HCT116 (cell line): Measurements from ENCODE around the gene DFFA. TPM values are rescaled to one million over a fixed set of nuclear protein-coding genes. Genes with fewer than 3 reads are reported as not detected.

Experiments
- ATAC-seq: fragments of 200-7000 bp; cut with Tn5 transposase; 2 replicates; pipeline ENCODE4 v1.9.1; 2020; ENCODE audit warnings: mild to moderate bottlenecking, moderate library complexity
- BruUV-seq: library from RNA; stranded (reverse); fragments of 400-500 nt; replicated peaks from 2 replicates; lab custom pipeline; 2021; lab: Mats Ljungman, UMichigan
- CTCF ChIA-PET: fragments of 300-600 bp; sonication (Branson Sonifier 250); formaldehyde crosslinking; loops from one replicate; lab custom pipeline; 2021; ENCODE audit warnings: antibody characterized with exemption; lab: Charles Lee
- POLR2A ChIA-PET: fragments of 300-600, 350-600 bp; sonication (Branson Sonifier 250); formaldehyde crosslinking; loops from one replicate; lab custom pipeline; 2021; ENCODE audit warnings: antibody characterized with exemption; lab: Charles Lee
- RAD21 ChIA-PET, 2 experiments: fragments of 300-600 bp; sonication (Branson Sonifier 250); formaldehyde crosslinking; loops; one replicate each; lab custom pipeline; 2023; ENCODE audit warnings: low total read pairs in 2 of 2; ENCODE audit not compliant: uncharacterized antibody in 2 of 2, unreplicated experiment in 2 of 2, low non-redundant PET in 1 of 2; lab: Charles Lee
- DNase-seq: peaks from one replicate; pipeline ENCODE4 v3.0.0-alpha.2; 2010; ENCODE audit warnings: low read depth, low spot score
- H2AFZ ChIP-seq: fragments of 200-600 bp; shearing (Covaris generic), sonication (generic); 2 replicates; pipeline ENCODE4 v1.6.1; 2017; ENCODE audit warnings: low read depth, mixed run types, mixed read lengths, antibody characterized with exemption, low read length; ENCODE audit not compliant: poor library complexity, severe bottlenecking
- H3K27ac ChIP-seq: 2 replicates; pipeline ENCODE4 v1.5.1; 2012; ENCODE audit warnings: low read depth, low read length
- H3K27me3 ChIP-seq: fragments of 200-600 bp; sonication (generic); 2 replicates; pipeline ENCODE4 v1.6.1; 2016; ENCODE audit warnings: mixed run types, low read length, mixed read lengths; ENCODE audit not compliant: insufficient read depth
- H3K36me3 ChIP-seq, 2 experiments: fragments of 200-500 bp in 1 of 2; fragments of 200-600 bp in 1 of 2; sonication (Bioruptor generic) in 1 of 2; sonication (generic) in 1 of 2; 2 replicates each; pipeline versions ENCODE4 v1.5.1 to v1.6.1; 2014 to 2016; ENCODE audit warnings: low read length in 2 of 2, inconsistent platforms in 1 of 2, mixed read lengths in 1 of 2, mixed run types in 1 of 2; ENCODE audit not compliant: insufficient read depth in 2 of 2, control insufficient read depth in 1 of 2
- H3K4me1 ChIP-seq, 2 experiments: fragments of 200-600 bp in 1 of 2; sonication (generic) in 1 of 2; 2 replicates each; pipeline versions ENCODE4 v1.5.1 to v1.6.1; 2012 to 2017; ENCODE audit warnings: low read length in 2 of 2, inconsistent platforms in 1 of 2, mild to moderate bottlenecking in 1 of 2, mixed read lengths in 1 of 2, mixed run types in 1 of 2, moderate library complexity in 1 of 2; ENCODE audit not compliant: insufficient read depth in 2 of 2, control insufficient read depth in 1 of 2
- H3K4me2 ChIP-seq: fragments of 200-600 bp; sonication (generic); 2 replicates; pipeline ENCODE4 v1.6.1; 2017; ENCODE audit warnings: mixed run types, low read length, mixed read lengths
- H3K4me3 ChIP-seq, 2 experiments: fragments of 200-600 bp in 1 of 2; sonication (generic) in 1 of 2; replicated peaks in 1 of 2; 2 replicates each; pipeline ENCODE4 v1.5.1; 2011 to 2016; ENCODE audit warnings: low read length in 2 of 2, control low read depth in 1 of 2, low read depth in 1 of 2, mild to moderate bottlenecking in 1 of 2, mixed read lengths in 1 of 2, mixed run types in 1 of 2
- H3K79me2 ChIP-seq: fragments of 200-600 bp; sonication (generic); 2 replicates; pipeline ENCODE4 v1.6.1; 2017; ENCODE audit warnings: mild to moderate bottlenecking, mixed run types, low read length, moderate library complexity, mixed read lengths; ENCODE audit not compliant: insufficient read depth
- H3K9ac ChIP-seq: fragments of 200-600 bp; sonication (generic); 2 replicates; pipeline ENCODE4 v1.6.1; 2016; ENCODE audit warnings: low read length, mixed read lengths
- H3K9me2 ChIP-seq: fragments of 200-600 bp; sonication (generic), shearing (Covaris generic); 2 replicates; pipeline ENCODE4 v1.6.1; 2017; ENCODE audit warnings: mixed run types, mild to moderate bottlenecking, moderate library complexity; ENCODE audit not compliant: insufficient read depth
- H3K9me3 ChIP-seq, 2 experiments: fragments of 200-500 bp in 1 of 2; fragments of 200-600 bp in 1 of 2; sonication (Bioruptor generic) in 1 of 2; sonication (generic) in 1 of 2; 2 replicates each; pipeline ENCODE4 v1.6.1; 2014 to 2017; ENCODE audit warnings: low read length in 2 of 2, mixed read lengths in 2 of 2, inconsistent platforms in 1 of 2, low read depth in 1 of 2, mild to moderate bottlenecking in 1 of 2, mixed run types in 1 of 2, moderate library complexity in 1 of 2; ENCODE audit not compliant: control insufficient read depth in 1 of 2, insufficient read depth in 1 of 2
- H4K20me1 ChIP-seq: fragments of 200-600 bp; sonication (generic), shearing (Covaris generic); 2 replicates; pipeline ENCODE4 v1.6.1; 2017; ENCODE audit warnings: mixed run types, mild to moderate bottlenecking, moderate library complexity; ENCODE audit not compliant: insufficient read depth
- CEBPB ChIP-seq: IDR thresholded peaks from 2 replicates; pipeline ENCODE4 v1.6.1; 2012; ENCODE audit warnings: low read depth
- EZH2phosphoT487 ChIP-seq: fragments of 200-600 bp; IDR thresholded peaks from 2 replicates; pipeline ENCODE4 v1.6.1; 2018; ENCODE audit warnings: antibody characterized with exemption, borderline replicate concordance
- FOSL1 ChIP-seq: IDR thresholded peaks from 2 replicates; pipeline ENCODE4 v1.6.1; 2012; ENCODE audit warnings: low read depth
- JUND ChIP-seq: IDR thresholded peaks from 2 replicates; pipeline ENCODE4 v1.6.1; 2012
- RAD21 ChIP-seq: IDR thresholded peaks from 2 replicates; pipeline ENCODE4 v1.6.1; 2012; ENCODE audit warnings: low read depth, mild to moderate bottlenecking
- SP1 ChIP-seq: IDR thresholded peaks from 2 replicates; pipeline ENCODE4 v1.6.1; 2012; ENCODE audit warnings: low read depth
- SRF ChIP-seq: IDR thresholded peaks from 2 replicates; pipeline ENCODE4 v1.6.1; 2012; ENCODE audit warnings: low read depth
- YY1 ChIP-seq: IDR thresholded peaks from 2 replicates; pipeline ENCODE4 v1.6.1; 2011; ENCODE audit warnings: low read length, low read depth, moderate library complexity, mild to moderate bottlenecking; ENCODE audit not compliant: insufficient replicate concordance; ENCODE audit errors: extremely low read depth
- ZFX ChIP-seq: fragments of 450-650 bp; IDR thresholded peaks from 2 replicates; pipeline ENCODE4 v1.6.1; 2017
- intact Hi-C: fragments of 100-400 bp; cut with micrococcal nuclease; formaldehyde crosslinking; loops from 2 replicates; pipeline ENCODE4 v1.10.0; 2022
- total RNA-seq: library from RNA; stranded (reverse); gene quantifications from one replicate; pipeline ENCODE4 v1.2.1, GENCODE V29; 2021; ENCODE audit not compliant: unreplicated experiment
- TF ChIP-seq, protein P1 (sequence below): IDR thresholded peaks from 2 replicates; pipeline ENCODE4 v1.6.1; 2012
- TF ChIP-seq, protein P2 (sequence below): IDR thresholded peaks from 2 replicates; pipeline ENCODE4 v1.6.1; 2012; ENCODE audit warnings: low read depth
- TF ChIP-seq, protein P3 (sequence below): IDR thresholded peaks from 2 replicates; pipeline ENCODE4 v1.6.1; 2012

Gene DFFA
- total RNA-seq, 1 experiment from 2014 or later, result 67.7 TPM

DNA sequence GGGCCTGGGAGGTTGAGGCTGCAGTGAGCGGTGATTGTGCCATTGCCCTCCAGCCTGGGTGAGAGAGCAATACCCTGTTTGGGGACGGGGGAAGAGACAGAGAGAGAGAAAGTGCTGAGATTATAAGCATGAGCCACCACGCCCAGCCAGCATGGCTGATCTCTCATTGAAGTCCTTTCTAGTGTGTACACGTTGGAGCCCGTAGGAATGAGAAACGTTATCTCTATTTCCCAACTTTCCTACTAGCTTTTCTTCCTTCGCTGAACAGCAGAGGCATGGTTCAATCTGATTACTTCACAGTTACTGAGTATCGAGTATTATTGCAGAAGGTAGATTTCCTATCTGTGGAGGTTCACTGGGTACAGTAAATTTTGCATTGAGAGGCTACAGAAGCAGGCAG lies 7.0 kb upstream of the DFFA start:
- Histone ChIP-seq H4K20me1 (no peaks in the 10 kb centered on the region), H3K27ac (no peak overlapping the region), H3K9ac (no peak overlapping the region)
- ChIA-PET CTCF (no interaction called here), POLR2A (no interaction called here)
- ATAC-seq, result no peak
- DNase-seq, result no peak
- TF ChIP-seq SP1 (no peak), FOSL1 (no peak), SRF (no peak), ZFX (no peak), EZH2phosphoT487 (no peak), YY1 (no peak), JUND (no peak), RAD21 (no peak), CEBPB (no peak)
- TF ChIP-seq, protein P1, sequence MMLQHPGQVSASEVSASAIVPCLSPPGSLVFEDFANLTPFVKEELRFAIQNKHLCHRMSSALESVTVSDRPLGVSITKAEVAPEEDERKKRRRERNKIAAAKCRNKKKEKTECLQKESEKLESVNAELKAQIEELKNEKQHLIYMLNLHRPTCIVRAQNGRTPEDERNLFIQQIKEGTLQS, result no peak
- TF ChIP-seq, protein P2, sequence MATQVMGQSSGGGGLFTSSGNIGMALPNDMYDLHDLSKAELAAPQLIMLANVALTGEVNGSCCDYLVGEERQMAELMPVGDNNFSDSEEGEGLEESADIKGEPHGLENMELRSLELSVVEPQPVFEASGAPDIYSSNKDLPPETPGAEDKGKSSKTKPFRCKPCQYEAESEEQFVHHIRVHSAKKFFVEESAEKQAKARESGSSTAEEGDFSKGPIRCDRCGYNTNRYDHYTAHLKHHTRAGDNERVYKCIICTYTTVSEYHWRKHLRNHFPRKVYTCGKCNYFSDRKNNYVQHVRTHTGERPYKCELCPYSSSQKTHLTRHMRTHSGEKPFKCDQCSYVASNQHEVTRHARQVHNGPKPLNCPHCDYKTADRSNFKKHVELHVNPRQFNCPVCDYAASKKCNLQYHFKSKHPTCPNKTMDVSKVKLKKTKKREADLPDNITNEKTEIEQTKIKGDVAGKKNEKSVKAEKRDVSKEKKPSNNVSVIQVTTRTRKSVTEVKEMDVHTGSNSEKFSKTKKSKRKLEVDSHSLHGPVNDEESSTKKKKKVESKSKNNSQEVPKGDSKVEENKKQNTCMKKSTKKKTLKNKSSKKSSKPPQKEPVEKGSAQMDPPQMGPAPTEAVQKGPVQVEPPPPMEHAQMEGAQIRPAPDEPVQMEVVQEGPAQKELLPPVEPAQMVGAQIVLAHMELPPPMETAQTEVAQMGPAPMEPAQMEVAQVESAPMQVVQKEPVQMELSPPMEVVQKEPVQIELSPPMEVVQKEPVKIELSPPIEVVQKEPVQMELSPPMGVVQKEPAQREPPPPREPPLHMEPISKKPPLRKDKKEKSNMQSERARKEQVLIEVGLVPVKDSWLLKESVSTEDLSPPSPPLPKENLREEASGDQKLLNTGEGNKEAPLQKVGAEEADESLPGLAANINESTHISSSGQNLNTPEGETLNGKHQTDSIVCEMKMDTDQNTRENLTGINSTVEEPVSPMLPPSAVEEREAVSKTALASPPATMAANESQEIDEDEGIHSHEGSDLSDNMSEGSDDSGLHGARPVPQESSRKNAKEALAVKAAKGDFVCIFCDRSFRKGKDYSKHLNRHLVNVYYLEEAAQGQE, result no peak
- TF ChIP-seq, protein P3, sequence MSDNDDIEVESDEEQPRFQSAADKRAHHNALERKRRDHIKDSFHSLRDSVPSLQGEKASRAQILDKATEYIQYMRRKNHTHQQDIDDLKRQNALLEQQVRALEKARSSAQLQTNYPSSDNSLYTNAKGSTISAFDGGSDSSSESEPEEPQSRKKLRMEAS, result no peak
- TF ChIP-seq, all 23 proteins: peak for 0
- no peaks in the 10 kb centered on the region for H3K9me3 ChIP-seq
- BruUV-seq, result no TSS peak
- RAD21 ChIA-PET, result no interaction called here
- intact Hi-C loops, result no loop called here
- no peaks in the 10 kb centered on the region for H3K36me3 ChIP-seq
- H3K27me3 ChIP-seq, result no peaks in the 10 kb centered on the region
- no peak overlapping the region for H2AFZ ChIP-seq
- H3K4me2 ChIP-seq, result no peak overlapping the region
- H3K4me1 ChIP-seq, result peaks cover 0 to 16% of the 10 kb centered on the region in 2 experiments; a peak in 3 of 4 replicates
- peaks cover 90% of the 10 kb centered on the region for H3K79me2 ChIP-seq
- no peaks in the 10 kb centered on the region for H3K9me2 ChIP-seq
- H3K4me3 ChIP-seq, result no peak overlapping the region
